Upper lobe of left lung (tissue), 4 donors: ENCODE results near the gene ITLN1.

ENCODE experiments used
- EP300 ChIP-seq, 4 donors: sonication (generic); formaldehyde crosslinking; IDR thresholded peaks; one replicate each; pipeline ENCODE4 v1.5.1; 2017; ENCODE audit warnings: antibody characterized with exemption in 4 of 4, control low read depth in 2 of 4
- POLR2A ChIP-seq, 4 donors: fragments of 450-650 bp; IDR thresholded peaks; one replicate each; pipeline ENCODE4 v1.5.1; 2016 to 2017; ENCODE audit warnings: antibody characterized with exemption in 4 of 4, mild to moderate bottlenecking in 2 of 4
- POLR2AphosphoS5 ChIP-seq, 2 donors: sonication (generic); formaldehyde crosslinking; IDR thresholded peaks; one replicate each; pipeline ENCODE4 v1.5.1; 2017; ENCODE audit warnings: antibody characterized with exemption in 2 of 2
- TF ChIP-seq, protein P1 (sequence below), 6 experiments: fragments of 450-650 bp in 4 of 6; fragments of 200-600 bp in 2 of 6; sonication (generic) in 2 of 6; IDR thresholded peaks; one replicate each; pipeline ENCODE4 v1.5.1; 2016 to 2019; ENCODE audit warnings: antibody characterized with exemption in 6 of 6

DNA sequence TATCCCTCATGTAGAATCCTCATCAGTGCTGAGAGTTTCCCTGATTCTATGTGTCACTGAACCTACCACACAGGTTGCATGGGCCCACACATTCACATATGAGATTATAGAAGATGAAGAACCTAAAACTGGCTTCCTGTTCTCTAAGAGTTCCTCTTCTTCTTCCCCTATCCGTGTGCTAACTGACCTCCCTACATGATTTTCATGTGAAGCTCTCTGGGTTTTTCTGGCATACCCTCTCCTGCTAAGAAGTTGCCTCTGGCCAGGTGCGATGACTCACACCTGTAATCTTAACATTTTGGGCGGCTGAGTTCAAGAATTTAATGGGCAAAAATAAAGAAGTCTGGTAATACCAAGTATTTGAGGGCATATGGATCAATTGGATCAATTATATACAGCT, 16.8 kb downstream of the ITLN1 start:
- TF ChIP-seq, protein P1, sequence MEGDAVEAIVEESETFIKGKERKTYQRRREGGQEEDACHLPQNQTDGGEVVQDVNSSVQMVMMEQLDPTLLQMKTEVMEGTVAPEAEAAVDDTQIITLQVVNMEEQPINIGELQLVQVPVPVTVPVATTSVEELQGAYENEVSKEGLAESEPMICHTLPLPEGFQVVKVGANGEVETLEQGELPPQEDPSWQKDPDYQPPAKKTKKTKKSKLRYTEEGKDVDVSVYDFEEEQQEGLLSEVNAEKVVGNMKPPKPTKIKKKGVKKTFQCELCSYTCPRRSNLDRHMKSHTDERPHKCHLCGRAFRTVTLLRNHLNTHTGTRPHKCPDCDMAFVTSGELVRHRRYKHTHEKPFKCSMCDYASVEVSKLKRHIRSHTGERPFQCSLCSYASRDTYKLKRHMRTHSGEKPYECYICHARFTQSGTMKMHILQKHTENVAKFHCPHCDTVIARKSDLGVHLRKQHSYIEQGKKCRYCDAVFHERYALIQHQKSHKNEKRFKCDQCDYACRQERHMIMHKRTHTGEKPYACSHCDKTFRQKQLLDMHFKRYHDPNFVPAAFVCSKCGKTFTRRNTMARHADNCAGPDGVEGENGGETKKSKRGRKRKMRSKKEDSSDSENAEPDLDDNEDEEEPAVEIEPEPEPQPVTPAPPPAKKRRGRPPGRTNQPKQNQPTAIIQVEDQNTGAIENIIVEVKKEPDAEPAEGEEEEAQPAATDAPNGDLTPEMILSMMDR (IDR thresholded peaks at IDR 0.05), result no peak
- no peak for TF ChIP-seq POLR2A (IDR thresholded peaks at IDR 0.05)
- no peak for TF ChIP-seq POLR2AphosphoS5 (IDR thresholded peaks at IDR 0.05)
- no peak for TF ChIP-seq EP300 (IDR thresholded peaks at IDR 0.05)
